HG03095 (cell line): ENCODE data around the gene SH3BP4.

Source experiments
- ATAC-seq: cut with Tn5 transposase; IDR thresholded peaks from one replicate; pipeline ENCODE4 v1.9.1; 2021; ENCODE audit warnings: moderate library complexity; ENCODE audit not compliant: unreplicated experiment

Gene SH3BP4

GRCh38 chr2:235084424-235084823 is 132.6 kb downstream of the SH3BP4 start:
- no peak for ATAC-seq

- no peak for ATAC-seq
These were observed 133.7 kb downstream of the SH3BP4 start for GRCh38 chr2:235085476-235085875.

GRCh38 chr2:235086481-235087184 is 134.8 kb downstream of the SH3BP4 start:
- no peak for ATAC-seq

- ATAC-seq = no peak
These were observed 136.1 kb downstream of the SH3BP4 start for GRCh38 chr2:235087832-235088495.

- ATAC-seq = no peak
These were observed 136.7 kb downstream of the SH3BP4 start for GRCh38 chr2:235088496-235088921.

- no peak for ATAC-seq
These were observed 139.6 kb downstream of the SH3BP4 start for GRCh38 chr2:235091421-235091820.

- no peak for ATAC-seq
These were observed 140.2 kb downstream of the SH3BP4 start for GRCh38 chr2:235091983-235092382.

- ATAC-seq = no peak
These were observed 140.8 kb downstream of the SH3BP4 start for GRCh38 chr2:235092433-235093223.

- ATAC-seq = no peak
These were observed 142.6 kb downstream of the SH3BP4 start for GRCh38 chr2:235094457-235094856.

GRCh38 chr2:235095569-235095968 is 143.8 kb downstream of the SH3BP4 start:
- no peak for ATAC-seq

GRCh38 chr2:235096447-235096846 is 144.6 kb downstream of the SH3BP4 start:
- ATAC-seq = no peak

- ATAC-seq = no peak
These were observed 145.4 kb downstream of the SH3BP4 start for GRCh38 chr2:235097196-235097595.

- ATAC-seq = no peak
These were observed 146.5 kb downstream of the SH3BP4 start for GRCh38 chr2:235098269-235098668.

GRCh38 chr2:235098736-235099494 is 147.1 kb downstream of the SH3BP4 start:
- ATAC-seq = no peak

GRCh38 chr2:235102896-235103295 is 151.1 kb downstream of the SH3BP4 start:
- no peak for ATAC-seq
